ENCODE results near the gene RAB10. TPM values are rescaled to one million over a fixed set of nuclear protein-coding genes. Genes with fewer than 3 reads are reported as not detected.

Gene RAB10
- total RNA-seq, 1 donor from 2014 or later, result 112 TPM

DNA sequence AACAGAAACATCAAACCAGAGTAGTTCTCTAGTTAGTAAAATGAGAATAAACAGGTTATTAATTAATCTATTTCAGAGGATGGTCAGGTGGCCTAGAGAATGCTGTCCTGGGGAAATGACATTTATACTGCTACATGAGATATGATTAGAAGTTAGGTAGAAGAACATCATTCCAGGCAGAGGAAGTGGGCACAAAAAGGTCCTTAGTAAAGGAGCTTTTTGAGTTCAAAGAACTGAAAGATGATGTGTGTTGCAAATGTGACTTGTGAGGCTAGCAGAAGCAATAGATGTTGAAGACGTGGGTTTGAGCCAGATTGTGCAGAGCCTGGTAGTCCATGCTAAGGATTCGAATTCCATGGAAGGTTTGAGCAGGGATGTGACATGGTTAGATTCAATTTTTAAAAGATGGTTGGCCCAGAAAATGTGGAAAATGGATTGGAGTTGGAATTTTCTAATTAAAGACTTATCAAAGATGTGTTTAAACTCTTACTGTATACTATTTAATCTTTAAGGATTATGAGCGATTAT is 34.2 kb downstream of the RAB10 start:
- Mint-ChIP-seq H3K36me3 (ENCODE audit: low read depth) (no peaks in the 10 kb centered on the region), H3K4me1 (peaks cover 21% of the 10 kb centered on the region), H3K27me3 (ENCODE audit: low read depth) (no peaks in the 10 kb centered on the region), H3K9me3 (no peaks in the 10 kb centered on the region), H3K27ac (ENCODE audit: unreplicated experiment) (peak overlapping the region; percentile 1), H3K4me3 (no peak overlapping the region)
- no peak for DNase-seq (ENCODE audit: low read depth, low spot score)
- TF ChIP-seq, protein P1, sequence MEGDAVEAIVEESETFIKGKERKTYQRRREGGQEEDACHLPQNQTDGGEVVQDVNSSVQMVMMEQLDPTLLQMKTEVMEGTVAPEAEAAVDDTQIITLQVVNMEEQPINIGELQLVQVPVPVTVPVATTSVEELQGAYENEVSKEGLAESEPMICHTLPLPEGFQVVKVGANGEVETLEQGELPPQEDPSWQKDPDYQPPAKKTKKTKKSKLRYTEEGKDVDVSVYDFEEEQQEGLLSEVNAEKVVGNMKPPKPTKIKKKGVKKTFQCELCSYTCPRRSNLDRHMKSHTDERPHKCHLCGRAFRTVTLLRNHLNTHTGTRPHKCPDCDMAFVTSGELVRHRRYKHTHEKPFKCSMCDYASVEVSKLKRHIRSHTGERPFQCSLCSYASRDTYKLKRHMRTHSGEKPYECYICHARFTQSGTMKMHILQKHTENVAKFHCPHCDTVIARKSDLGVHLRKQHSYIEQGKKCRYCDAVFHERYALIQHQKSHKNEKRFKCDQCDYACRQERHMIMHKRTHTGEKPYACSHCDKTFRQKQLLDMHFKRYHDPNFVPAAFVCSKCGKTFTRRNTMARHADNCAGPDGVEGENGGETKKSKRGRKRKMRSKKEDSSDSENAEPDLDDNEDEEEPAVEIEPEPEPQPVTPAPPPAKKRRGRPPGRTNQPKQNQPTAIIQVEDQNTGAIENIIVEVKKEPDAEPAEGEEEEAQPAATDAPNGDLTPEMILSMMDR (conservative IDR thresholded peaks at IDR 0.05), result no peak

DNA sequence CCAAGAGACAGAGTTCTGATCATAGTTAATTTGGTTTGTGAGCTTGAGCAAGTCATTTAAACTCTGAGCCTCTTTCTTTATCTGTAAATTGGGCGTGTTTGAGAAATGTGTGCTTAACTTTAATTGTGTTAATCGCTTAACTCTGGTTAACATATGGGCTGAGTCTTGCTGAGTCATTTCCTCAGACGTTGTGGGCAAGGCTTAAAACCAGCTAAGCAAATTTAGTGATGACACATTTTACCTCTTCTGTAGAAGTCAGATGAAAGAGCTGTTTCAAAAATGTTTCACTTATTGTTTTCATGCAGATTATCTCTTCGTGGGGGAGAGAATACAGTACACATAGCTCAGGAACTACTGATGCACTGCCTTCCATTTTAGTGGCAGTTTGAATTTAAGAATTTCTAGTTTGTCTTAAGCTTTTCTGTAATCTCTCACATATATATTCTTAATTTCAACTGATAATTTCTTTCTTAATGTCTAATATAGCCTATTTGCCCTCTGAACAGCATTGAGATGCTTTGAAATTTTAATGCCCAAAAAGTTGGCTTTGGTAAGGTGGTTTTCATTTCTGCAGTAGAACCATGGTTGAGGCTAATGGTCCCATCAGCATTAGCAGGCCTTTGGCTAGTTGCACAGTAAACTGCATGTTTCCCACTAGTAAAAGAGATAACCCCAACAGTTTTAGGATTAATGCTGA is 34.9 kb downstream of the RAB10 start:
- no peak overlapping the region for H3K27ac Mint-ChIP-seq (ENCODE audit: unreplicated experiment)
- H3K36me3 Mint-ChIP-seq (ENCODE audit: low read depth), result no peaks in the 10 kb centered on the region
- H3K9me3 Mint-ChIP-seq, result no peaks in the 10 kb centered on the region
- H3K4me3 Mint-ChIP-seq, result no peak overlapping the region
- no peak for DNase-seq (ENCODE audit: low read depth, low spot score)
- H3K27me3 Mint-ChIP-seq (ENCODE audit: low read depth), result no peaks in the 10 kb centered on the region
- peaks cover 27% of the 10 kb centered on the region for H3K4me1 Mint-ChIP-seq
- TF ChIP-seq, protein P1 (conservative IDR thresholded peaks at IDR 0.05), result no peak

DNA sequence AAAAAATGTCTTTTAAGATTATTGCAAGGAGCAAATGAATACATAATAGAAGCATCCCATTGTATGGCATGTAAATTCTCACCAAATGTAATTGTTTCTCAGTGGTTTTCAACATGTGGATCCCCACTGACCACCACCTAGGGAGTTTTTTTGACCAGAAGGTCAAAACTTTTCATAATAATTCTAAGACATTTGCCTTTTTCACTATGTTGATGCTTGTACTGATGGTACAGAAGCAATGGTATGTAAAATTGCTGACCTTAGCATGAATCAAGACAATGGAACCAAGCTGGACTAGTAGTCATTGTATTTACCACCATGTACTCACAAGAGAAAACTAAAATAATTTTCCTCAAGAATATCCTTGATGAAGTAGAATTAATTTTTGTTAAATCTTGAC is 36.8 kb downstream of the RAB10 start:
- TF ChIP-seq, protein P1 (conservative IDR thresholded peaks at IDR 0.05), result no peak
- DNase-seq (ENCODE audit: low read depth, low spot score), result no peak
- Mint-ChIP-seq H3K4me3 (no peak overlapping the region), H3K27ac (ENCODE audit: unreplicated experiment) (no peak overlapping the region), H3K9me3 (no peaks in the 10 kb centered on the region), H3K36me3 (ENCODE audit: low read depth) (no peaks in the 10 kb centered on the region), H3K27me3 (ENCODE audit: low read depth) (no peaks in the 10 kb centered on the region), H3K4me1 (peaks cover 40% of the 10 kb centered on the region)

DNA sequence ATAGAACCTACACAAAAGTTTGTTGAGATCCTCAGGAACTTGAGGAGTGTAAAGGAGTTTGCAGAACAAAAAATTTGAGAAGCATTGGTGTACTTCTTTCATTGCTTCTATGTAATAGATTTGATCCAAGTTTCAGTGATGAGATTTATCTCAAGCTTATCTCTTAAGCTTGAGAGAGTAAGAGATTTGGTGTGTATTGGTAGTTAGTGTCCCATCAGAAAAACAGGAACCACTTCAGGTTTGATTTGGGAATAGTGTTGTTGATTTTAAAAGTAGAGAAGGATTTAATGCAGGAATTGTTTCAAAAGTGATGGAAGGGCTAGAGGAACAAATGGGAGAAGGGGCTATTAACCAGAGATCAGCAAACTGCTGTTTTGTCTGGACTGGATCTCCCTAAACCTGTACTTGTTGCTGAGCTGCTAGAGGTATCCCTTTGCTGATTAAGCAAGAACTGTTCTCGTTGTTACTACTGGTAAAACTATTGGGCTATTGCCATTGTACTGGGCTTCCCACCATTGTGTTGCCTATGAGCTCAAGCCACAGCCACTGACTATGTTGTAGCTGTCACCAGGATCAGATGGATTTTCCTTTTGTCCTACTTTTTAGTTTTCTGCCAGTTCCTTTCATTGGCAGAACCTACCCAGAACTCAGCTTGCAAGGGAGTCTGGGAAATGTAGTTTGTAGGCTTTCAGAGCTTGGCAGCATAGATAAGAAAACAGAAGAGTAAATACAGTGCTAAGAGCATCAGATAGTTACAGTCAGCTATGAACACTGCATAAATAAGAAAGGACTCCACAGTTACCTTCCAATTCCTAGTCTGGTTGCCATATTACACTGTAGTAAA is 39.3 kb downstream of the RAB10 start:
- TF ChIP-seq, protein P1 (conservative IDR thresholded peaks at IDR 0.05), result no peak
- no peaks in the 10 kb centered on the region for H3K27me3 Mint-ChIP-seq (ENCODE audit: low read depth)
- no peak for DNase-seq (ENCODE audit: low read depth, low spot score)
- no peak overlapping the region for H3K4me3 Mint-ChIP-seq
- H3K4me1 Mint-ChIP-seq, result peaks cover 34% of the 10 kb centered on the region
- H3K27ac Mint-ChIP-seq (ENCODE audit: unreplicated experiment), result no peak overlapping the region
- no peaks in the 10 kb centered on the region for H3K36me3 Mint-ChIP-seq (ENCODE audit: low read depth)
- H3K9me3 Mint-ChIP-seq, result no peaks in the 10 kb centered on the region

DNA sequence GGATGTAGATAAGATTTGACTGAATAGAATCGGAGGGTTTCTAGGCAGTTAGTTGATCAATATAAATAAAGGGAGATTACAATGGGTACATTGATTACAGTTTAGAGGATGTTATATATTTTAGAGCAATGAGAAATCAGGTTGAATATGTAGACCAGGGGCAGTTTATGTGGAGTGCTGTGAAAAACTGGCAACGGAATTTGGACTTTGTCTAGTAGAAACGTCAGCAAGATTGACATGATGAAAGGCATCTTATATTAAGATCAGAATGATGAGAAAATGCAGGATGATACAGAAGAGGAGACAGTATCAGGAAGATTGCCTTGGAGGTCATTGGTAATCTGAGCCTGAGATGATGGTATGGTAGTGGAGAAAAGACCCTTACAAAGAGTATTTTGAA is 39.9 kb downstream of the RAB10 start:
- Mint-ChIP-seq H3K36me3 (ENCODE audit: low read depth) (peaks cover 5% of the 10 kb centered on the region), H3K4me3 (no peak overlapping the region)

More for the DNA sequence above, 39.9 kb downstream of the RAB10 start:
- Mint-ChIP-seq H3K9me3 (no peaks in the 10 kb centered on the region), H3K4me1 (peaks cover 28% of the 10 kb centered on the region), H3K27me3 (ENCODE audit: low read depth) (no peaks in the 10 kb centered on the region), H3K27ac (ENCODE audit: unreplicated experiment) (no peak overlapping the region)
- TF ChIP-seq, protein P1 (conservative IDR thresholded peaks at IDR 0.05), result no peak
- no peak for DNase-seq (ENCODE audit: low read depth, low spot score)
